Central memory CD8-positive, alpha-beta T cell (primary cell): ENCODE results near the gene NAV3.

Experiments used
- ATAC-seq: fragments of 150-1000 bp; cut with Tn5 transposase; replicated peaks from 2 replicates; pipeline ENCODE4 v1.10.0; 2022; ENCODE audit warnings: mild to moderate bottlenecking, moderate FRiP score, moderate number of reproducible peaks; ENCODE audit not compliant: poor library complexity, severe bottlenecking; ENCODE audit errors: extremely low read depth
- DNase-seq, 2 donors: peaks; one replicate each; pipeline ENCODE4 v3.0.0; 2021; ENCODE audit warnings: low spot score in 2 of 2
- H3K27ac Mint-ChIP-seq: one replicate; pipeline ENCODE4 v1.8.0; 2022; ENCODE audit warnings: low read depth, mild to moderate bottlenecking, moderate library complexity, mixed read lengths
- H3K27me3 Mint-ChIP-seq: one replicate; pipeline ENCODE4 v1.8.0; 2022; ENCODE audit warnings: mixed read lengths
- H3K36me3 Mint-ChIP-seq: one replicate; pipeline ENCODE4 v1.8.0; 2022; ENCODE audit warnings: mild to moderate bottlenecking, moderate library complexity, mixed read lengths; ENCODE audit not compliant: insufficient read depth
- H3K4me1 Mint-ChIP-seq: one replicate; pipeline ENCODE4 v1.8.0; 2022; ENCODE audit warnings: mixed read lengths
- H3K4me3 Mint-ChIP-seq: one replicate; pipeline ENCODE4 v1.8.0; 2022; ENCODE audit warnings: mild to moderate bottlenecking, moderate library complexity, mixed read lengths
- H3K9me3 Mint-ChIP-seq: one replicate; pipeline ENCODE4 v1.8.0; 2022; ENCODE audit warnings: mixed read lengths

The NAV3 gene

DNA sequence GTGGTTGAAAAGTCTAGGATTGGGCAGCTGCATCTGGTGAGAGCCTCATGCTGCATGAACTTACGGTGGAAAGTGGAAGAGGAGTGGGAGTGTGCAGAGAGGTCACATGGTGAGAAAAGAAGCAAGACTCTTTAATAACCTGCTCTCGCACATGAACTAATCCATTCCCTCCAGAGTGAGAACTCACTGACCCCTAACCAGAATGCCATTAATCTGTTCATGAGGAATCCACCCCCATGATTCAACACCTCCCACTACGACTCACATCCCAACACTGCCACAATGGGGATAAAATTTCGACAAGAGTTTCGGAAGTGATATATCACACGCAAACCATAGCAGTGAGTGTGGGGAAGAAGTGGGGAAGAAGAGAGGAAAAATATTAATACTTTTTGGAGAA lies 377.4 kb downstream of the NAV3 start:
- Mint-ChIP-seq H3K27ac (no peak overlapping the region), H3K9me3 (peaks cover 20% of the 10 kb centered on the region), H3K4me3 (no peak overlapping the region), H3K27me3 (no peaks in the 10 kb centered on the region), H3K36me3 (no peaks in the 10 kb centered on the region), H3K4me1 (no peaks in the 10 kb centered on the region)
- DNase-seq, result no peak
- no peak for ATAC-seq

DNA sequence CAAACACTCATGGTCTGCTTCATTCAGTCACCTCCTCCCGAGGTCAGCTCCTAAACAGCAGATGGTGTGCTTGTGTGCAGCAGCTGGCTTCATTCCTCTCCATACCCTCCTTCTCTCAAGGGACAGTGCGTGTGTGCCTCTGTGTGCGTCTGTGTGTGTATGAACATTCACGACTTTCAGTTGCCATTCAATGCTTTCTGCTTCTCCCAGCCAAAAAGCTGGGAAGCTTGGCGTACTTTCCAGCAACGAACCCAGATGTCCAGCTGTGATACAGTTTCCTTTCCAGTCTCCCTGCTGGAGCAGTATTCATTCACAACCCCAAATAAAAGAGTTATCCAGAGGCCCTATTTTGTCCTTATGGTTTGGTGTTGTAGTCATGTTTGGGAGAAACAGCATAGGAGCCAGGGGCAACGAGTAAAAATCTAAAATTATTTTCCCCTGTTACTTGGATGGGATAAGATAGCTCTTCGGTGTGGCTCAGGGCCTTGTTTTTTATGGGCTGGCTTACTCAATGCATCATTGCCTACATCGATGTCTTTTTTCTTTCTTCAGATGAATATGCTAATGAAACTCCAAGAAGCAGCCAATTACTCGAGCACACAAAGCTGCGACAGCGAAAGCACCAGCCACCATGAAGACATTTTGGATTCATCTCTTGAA lies 379.3 kb downstream of the NAV3 start:
- Mint-ChIP-seq H3K9me3 (peaks cover 20% of the 10 kb centered on the region), H3K4me3 (no peak overlapping the region), H3K27me3 (no peaks in the 10 kb centered on the region), H3K27ac (no peak overlapping the region), H3K36me3 (no peaks in the 10 kb centered on the region), H3K4me1 (no peaks in the 10 kb centered on the region)
- ATAC-seq (no peak), DNase-seq (no peak)

DNA sequence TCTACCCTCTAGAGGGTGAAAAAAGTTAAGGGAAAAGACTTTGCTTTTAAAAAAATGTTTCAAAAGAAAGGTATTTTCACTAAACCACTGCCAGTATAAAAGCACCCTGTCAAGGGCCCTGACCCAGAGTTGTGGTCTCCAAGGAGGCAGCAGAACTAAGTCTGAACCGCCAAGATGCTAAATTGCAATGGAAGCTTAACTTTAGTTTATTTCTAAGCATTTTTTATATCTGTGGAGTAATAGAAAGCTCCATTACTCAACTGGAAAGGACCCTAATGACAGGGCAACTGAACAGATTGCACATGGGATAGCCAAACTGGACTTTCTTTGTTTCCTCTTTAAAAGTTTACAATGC lies 379.8 kb downstream of the NAV3 start:
- H3K27me3 Mint-ChIP-seq, result no peaks in the 10 kb centered on the region
- ATAC-seq, result no peak
- H3K9me3 Mint-ChIP-seq, result peaks cover 20% of the 10 kb centered on the region
- no peak for DNase-seq
- no peak overlapping the region for H3K4me3 Mint-ChIP-seq
- H3K4me1 Mint-ChIP-seq, result no peaks in the 10 kb centered on the region
- no peaks in the 10 kb centered on the region for H3K36me3 Mint-ChIP-seq
- H3K27ac Mint-ChIP-seq, result no peak overlapping the region

DNA sequence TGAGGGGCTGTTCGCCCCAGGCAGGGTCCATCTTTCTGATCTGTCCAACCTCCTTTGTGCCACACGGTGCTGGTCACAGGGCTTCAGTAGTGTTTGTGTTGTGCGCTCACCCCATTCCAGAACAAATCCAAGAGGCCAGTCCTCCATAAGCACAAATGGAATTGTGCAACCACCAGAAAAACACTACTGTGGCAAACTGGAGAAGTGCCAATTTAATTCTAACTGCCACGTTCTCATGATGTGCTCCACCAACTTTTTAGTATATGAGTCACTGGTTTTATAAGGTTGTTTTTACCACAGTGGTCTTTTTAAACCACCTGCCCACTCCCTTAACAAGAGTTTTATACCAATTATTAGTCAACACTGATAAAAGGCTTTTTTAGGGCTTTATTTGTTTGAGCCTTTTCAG lies 380.2 kb downstream of the NAV3 start:
- H3K36me3 Mint-ChIP-seq, result no peaks in the 10 kb centered on the region
- H3K27ac Mint-ChIP-seq, result no peak overlapping the region
- H3K27me3 Mint-ChIP-seq, result no peaks in the 10 kb centered on the region
- no peaks in the 10 kb centered on the region for H3K4me1 Mint-ChIP-seq
- ATAC-seq, result no peak
- no peak for DNase-seq
- H3K4me3 Mint-ChIP-seq, result no peak overlapping the region
- H3K9me3 Mint-ChIP-seq, result peaks cover 20% of the 10 kb centered on the region

DNA sequence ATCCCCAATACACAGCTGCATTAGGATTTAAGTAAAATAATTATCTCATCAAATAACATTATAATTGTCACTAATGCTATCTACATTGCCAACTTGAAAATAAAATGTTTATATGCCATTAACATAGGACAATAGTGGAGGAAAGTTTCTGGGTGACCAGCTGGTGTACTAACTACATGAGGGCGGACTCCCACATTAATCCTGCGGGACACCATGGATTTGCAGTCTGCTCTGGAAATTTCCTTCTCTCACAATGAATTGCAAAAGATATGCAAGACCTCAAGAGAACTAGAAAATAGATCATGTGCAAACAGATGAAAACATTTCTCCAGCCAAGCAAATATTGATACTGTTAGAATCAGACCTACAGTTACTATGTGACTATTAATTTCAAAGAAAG lies 390.1 kb downstream of the NAV3 start:
- H3K27me3 Mint-ChIP-seq, result no peaks in the 10 kb centered on the region
- H3K4me3 Mint-ChIP-seq, result no peak overlapping the region
- DNase-seq (no peak), ATAC-seq (no peak)
- no peaks in the 10 kb centered on the region for H3K36me3 Mint-ChIP-seq
- peaks cover 10% of the 10 kb centered on the region for H3K9me3 Mint-ChIP-seq
- H3K4me1 Mint-ChIP-seq, result no peaks in the 10 kb centered on the region
- no peak overlapping the region for H3K27ac Mint-ChIP-seq

DNA sequence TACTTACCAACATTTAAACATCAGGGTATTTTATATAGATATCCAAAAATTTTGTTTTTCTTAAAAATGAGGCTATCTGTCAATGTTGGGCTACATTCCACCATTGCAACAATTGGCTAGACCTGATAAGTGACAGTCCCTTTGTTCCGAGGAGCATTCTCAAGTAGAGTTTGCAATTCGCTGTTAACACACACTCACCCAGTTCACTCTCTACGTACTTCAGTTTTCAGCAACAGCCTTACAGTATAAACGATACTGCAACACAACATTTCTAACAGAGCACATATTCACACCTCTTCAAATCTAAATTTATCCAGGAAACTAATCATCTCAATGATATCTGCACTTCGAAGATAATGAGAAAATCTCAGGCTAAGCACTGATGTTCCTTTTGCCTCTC lies 393.5 kb downstream of the NAV3 start:
- no peaks in the 10 kb centered on the region for H3K27me3 Mint-ChIP-seq
- H3K36me3 Mint-ChIP-seq, result peaks cover 2% of the 10 kb centered on the region
- ATAC-seq (no peak), DNase-seq (no peak)
- H3K9me3 Mint-ChIP-seq, result peaks cover 10% of the 10 kb centered on the region
- H3K4me3 Mint-ChIP-seq, result no peak overlapping the region
- H3K4me1 Mint-ChIP-seq, result no peaks in the 10 kb centered on the region
- H3K27ac Mint-ChIP-seq, result no peak overlapping the region

DNA sequence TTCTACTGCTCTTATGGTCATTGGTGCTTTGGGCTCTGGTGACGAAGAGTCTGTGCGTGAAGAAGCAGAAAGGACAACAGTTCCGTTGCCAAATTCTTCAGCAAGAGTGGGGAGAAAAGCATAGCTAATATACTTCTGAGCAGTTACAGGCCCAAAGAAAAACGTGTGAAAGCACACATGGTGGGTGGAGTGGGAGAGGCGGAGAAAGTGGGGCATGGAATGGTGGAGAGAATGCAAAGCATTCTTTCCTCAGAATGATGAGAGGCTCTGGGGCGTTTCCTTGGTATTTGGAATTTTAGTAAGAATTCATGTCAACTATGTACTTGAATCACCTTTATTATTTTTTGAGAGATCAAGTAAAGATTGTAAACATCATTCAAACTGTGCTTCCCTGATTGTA lies 396.1 kb downstream of the NAV3 start:
- Mint-ChIP-seq H3K4me1 (no peaks in the 10 kb centered on the region), H3K36me3 (peaks cover 2% of the 10 kb centered on the region), H3K27ac (no peak overlapping the region), H3K4me3 (no peak overlapping the region), H3K27me3 (no peaks in the 10 kb centered on the region), H3K9me3 (peaks cover 16% of the 10 kb centered on the region)
- no peak for ATAC-seq
- no peak for DNase-seq

DNA sequence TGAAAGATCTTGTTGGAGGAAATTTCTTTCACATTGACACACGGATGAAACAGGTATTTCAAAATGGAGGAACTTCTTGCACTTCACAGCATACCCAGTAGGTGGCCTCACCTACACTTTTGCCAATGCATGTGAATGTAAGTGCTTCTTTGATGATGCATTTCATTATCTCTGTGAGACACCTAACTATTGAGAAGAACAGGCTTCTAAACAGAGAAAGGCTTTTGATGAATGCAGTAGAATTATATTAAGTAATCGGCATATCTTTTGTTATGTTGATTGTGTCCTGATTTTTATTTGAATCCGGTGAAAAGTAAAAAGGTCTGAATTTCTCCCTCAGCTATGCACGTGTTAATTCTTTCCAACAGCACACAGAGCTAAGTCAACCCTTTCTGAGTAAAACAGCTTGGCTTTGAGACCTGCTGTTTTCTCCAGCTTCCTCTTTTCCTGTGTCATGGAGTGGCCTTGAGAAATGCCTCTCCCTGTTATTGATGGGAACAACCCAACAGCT lies 399.0 kb downstream of the NAV3 start:
- Mint-ChIP-seq H3K27ac (no peak overlapping the region), H3K36me3 (peaks cover 2% of the 10 kb centered on the region), H3K27me3 (no peaks in the 10 kb centered on the region), H3K4me1 (no peaks in the 10 kb centered on the region), H3K9me3 (peaks cover 8% of the 10 kb centered on the region), H3K4me3 (no peak overlapping the region)
- ATAC-seq (no peak), DNase-seq (no peak)

DNA sequence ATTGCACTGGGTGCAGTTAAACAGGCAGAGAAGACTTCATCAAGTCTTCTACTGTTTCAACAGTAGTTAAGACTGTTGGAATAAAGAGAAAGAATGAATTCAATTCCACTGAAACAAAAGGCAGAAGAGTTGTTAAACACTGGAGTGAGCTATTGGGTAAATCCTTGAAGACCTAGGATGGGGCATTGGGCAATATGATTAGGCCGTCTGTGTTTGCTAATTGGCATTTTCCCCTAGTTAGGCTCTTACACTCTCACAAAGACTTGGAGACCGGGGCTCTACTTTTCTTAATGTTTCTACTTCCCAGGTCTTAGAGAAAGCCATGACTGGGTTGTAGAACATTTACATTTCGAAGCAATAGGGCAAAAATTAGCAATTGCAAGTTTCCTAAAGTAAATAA lies 402.1 kb downstream of the NAV3 start:
- Mint-ChIP-seq H3K4me1 (no peaks in the 10 kb centered on the region), H3K4me3 (no peak overlapping the region), H3K27ac (no peak overlapping the region), H3K9me3 (peaks cover 6% of the 10 kb centered on the region), H3K27me3 (no peaks in the 10 kb centered on the region), H3K36me3 (no peaks in the 10 kb centered on the region)
- no peak for DNase-seq
- no peak for ATAC-seq

DNA sequence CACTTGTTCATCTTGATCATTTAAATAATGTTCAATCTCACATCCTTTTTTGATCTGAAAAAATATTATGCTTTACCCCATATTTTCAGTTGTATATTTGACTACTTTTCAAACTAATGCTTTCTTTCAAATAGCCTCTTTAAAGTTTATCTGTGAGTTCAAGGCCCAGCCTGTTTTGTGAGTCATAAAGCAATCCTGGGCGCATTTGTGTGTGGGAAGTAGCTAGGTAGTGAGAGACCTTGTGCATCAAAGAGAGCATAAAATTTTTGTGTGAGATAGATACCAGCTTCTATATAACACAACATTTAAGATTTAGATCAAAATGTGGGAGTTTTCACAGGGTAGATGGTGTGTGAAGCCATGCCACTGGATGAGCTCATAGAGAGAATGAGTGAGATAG lies 405.6 kb downstream of the NAV3 start:
- Mint-ChIP-seq H3K36me3 (no peaks in the 10 kb centered on the region), H3K4me3 (no peak overlapping the region), H3K9me3 (no peaks in the 10 kb centered on the region), H3K4me1 (no peaks in the 10 kb centered on the region), H3K27ac (no peak overlapping the region), H3K27me3 (no peaks in the 10 kb centered on the region)
- no peak for DNase-seq
- no peak for ATAC-seq

DNA sequence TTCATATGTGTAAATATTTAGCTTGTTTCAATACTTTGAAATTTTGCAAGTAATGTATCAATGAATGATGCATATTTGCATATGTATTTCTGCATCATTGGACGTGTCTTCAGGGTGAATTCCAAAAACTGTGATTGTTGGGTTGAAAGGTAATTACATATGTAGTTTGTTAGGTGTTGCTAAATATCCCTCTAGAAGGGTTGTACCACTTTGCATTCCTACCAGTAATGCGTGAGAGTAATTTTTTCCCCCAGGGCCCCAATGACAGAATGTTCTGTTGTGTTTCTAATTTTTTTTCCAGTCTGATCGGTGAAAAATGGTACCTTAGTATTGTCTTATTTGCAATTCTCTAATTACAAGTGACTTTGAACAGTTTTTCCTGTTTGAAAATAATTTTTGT lies 408.9 kb downstream of the NAV3 start:
- H3K4me3 Mint-ChIP-seq, result no peak overlapping the region
- no peak for DNase-seq
- H3K9me3 Mint-ChIP-seq, result peaks cover 7% of the 10 kb centered on the region
- H3K27me3 Mint-ChIP-seq, result no peaks in the 10 kb centered on the region
- no peak overlapping the region for H3K27ac Mint-ChIP-seq
- no peaks in the 10 kb centered on the region for H3K4me1 Mint-ChIP-seq
- H3K36me3 Mint-ChIP-seq, result no peaks in the 10 kb centered on the region
- no peak for ATAC-seq

DNA sequence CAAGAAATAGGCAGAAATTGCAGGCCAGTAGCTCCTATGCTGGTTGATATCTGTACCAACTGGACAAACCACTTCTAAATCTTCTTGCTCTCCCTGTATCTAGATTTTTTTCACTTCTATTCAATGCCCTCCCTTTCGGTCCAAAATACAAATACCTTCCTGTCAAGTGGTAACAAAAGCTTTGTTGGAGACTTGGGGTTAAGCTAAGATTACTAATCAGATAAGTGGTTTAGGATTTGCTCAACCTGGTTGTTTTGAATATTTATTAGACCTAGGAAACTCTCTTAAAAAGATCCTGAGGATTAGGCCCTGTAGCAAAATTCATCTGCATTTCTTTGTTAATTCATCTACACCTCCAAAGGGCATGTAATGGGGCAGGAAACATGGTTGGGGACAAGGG lies 410.1 kb downstream of the NAV3 start:
- ATAC-seq, result no peak
- no peaks in the 10 kb centered on the region for H3K27me3 Mint-ChIP-seq

DNA sequence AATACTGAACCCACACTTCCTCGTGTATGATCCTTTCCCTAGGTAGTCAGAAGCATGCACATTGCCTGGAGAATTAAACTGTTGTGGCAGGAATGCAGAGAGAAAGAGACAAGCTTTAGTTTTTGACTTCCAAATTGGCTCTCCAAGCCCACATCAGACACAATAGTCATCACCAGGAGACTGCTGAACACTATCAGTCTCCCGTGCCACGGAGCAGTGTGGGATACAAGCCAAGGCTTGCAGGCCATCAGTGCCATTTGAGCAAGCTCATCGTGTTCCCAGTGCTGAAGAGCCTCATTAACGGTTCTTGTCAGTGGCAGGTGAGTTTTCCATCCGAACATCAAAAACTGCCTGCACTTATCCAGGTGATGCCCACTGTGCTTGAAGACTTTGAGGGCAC lies 410.8 kb downstream of the NAV3 start:
- Mint-ChIP-seq H3K9me3 (peaks cover 17% of the 10 kb centered on the region), H3K27ac (no peak overlapping the region), H3K4me1 (no peaks in the 10 kb centered on the region), H3K27me3 (no peaks in the 10 kb centered on the region), H3K36me3 (no peaks in the 10 kb centered on the region), H3K4me3 (no peak overlapping the region)
- DNase-seq, result no peak
- no peak for ATAC-seq

More for the DNA sequence above, 410.1 kb downstream of the NAV3 start:
- H3K4me3 Mint-ChIP-seq, result no peak overlapping the region
- H3K27ac Mint-ChIP-seq, result no peak overlapping the region
- no peaks in the 10 kb centered on the region for H3K36me3 Mint-ChIP-seq
- no peak for DNase-seq
- H3K4me1 Mint-ChIP-seq, result no peaks in the 10 kb centered on the region
- H3K9me3 Mint-ChIP-seq, result peaks cover 11% of the 10 kb centered on the region
